ENCODE data around the gene CTAGE4.
"Not testable (repeated sequence)": the region's sequence is repeated elsewhere in the genome, so short reads cannot be mapped to it uniquely, and the experiment has no call there.

The CTAGE4 gene, protein sequence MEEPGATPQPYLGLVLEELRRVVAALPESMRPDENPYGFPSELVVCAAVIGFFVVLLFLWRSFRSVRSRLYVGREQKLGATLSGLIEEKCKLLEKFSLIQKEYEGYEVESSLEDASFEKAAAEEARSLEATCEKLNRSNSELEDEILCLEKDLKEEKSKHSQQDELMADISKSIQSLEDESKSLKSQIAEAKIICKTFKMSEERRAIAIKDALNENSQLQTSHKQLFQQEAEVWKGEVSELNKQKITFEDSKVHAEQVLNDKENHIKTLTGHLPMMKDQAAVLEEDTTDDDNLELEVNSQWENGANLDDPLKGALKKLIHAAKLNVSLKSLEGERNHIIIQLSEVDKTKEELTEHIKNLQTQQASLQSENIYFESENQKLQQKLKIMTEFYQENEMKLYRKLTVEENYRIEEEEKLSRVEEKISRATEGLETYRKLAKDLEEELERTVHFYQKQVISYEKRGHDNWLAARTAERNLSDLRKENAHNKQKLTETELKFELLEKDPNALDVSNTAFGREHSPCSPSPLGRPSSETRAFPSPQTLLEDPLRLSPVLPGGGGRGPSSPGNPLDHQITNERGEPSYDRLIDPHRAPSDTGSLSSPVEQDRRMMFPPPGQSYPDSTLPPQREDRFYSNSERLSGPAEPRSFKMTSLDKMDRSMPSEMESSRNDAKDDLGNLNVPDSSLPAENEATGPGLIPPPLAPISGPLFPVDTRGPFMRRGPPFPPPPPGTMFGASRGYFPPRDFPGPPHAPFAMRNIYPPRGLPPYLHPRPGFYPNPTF

GRCh38 chr7:144183166-144183565 is at the start of gene CTAGE4:
Gene CTAGE4 (plus strand): TSS chr7:144183466. CDS start chr7:144183504, 38 bp downstream.
- DNase-seq (ENCODE audit: low spot score); in situ Hi-C loops (cut with MboI; ENCODE audit: low pct_unique_long_range_greater_than_20kb, low sequenced_read_pairs, unreplicated experiment): not testable (repeated sequence)

GRCh38 chr7:144134116-144134515 is 49.1 kb upstream of the CTAGE4 start:
- TF ChIP-seq, protein P1, sequence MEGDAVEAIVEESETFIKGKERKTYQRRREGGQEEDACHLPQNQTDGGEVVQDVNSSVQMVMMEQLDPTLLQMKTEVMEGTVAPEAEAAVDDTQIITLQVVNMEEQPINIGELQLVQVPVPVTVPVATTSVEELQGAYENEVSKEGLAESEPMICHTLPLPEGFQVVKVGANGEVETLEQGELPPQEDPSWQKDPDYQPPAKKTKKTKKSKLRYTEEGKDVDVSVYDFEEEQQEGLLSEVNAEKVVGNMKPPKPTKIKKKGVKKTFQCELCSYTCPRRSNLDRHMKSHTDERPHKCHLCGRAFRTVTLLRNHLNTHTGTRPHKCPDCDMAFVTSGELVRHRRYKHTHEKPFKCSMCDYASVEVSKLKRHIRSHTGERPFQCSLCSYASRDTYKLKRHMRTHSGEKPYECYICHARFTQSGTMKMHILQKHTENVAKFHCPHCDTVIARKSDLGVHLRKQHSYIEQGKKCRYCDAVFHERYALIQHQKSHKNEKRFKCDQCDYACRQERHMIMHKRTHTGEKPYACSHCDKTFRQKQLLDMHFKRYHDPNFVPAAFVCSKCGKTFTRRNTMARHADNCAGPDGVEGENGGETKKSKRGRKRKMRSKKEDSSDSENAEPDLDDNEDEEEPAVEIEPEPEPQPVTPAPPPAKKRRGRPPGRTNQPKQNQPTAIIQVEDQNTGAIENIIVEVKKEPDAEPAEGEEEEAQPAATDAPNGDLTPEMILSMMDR (IDR thresholded peaks at IDR 0.05; ENCODE audit: extremely low read depth, insufficient read depth, missing control alignments) = no peak

GRCh38 chr7:144137501-144137900 is 45.8 kb upstream of the CTAGE4 start:
- DNase-seq (ENCODE audit: low spot score) = no peak
- in situ Hi-C loops (cut with MboI; ENCODE audit: low pct_unique_long_range_greater_than_20kb, low sequenced_read_pairs, unreplicated experiment) = no loop called here
- TF ChIP-seq, protein P1 (IDR thresholded peaks at IDR 0.05; ENCODE audit: extremely low read depth, insufficient read depth, missing control alignments) = no peak

More at GRCh38 chr7:144134116-144134515, 49.1 kb upstream of the CTAGE4 start:
- DNase-seq (ENCODE audit: low spot score) = no peak
- in situ Hi-C loops (cut with MboI; ENCODE audit: low pct_unique_long_range_greater_than_20kb, low sequenced_read_pairs, unreplicated experiment) = no loop called here

DNA sequence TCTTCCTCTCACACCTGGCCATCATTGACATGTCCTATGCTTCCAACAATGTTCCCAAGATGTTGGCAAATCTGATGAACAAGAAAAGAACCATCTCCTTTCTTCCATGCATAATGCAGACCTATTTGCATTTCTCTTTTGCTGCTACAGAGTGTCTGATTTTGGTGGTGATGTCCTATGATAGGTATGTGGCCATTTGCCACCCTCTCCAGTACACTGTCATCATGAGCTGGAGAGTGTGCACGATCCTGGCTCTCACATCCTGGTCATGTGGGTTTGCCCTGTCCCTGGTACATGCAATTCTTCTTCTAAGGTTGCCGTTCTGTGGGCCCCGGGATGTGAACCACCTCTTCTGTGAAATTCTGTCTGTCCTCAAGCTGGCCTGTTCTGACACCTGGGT is 41.1 kb upstream of the CTAGE4 start:
- TF ChIP-seq, protein P1 (IDR thresholded peaks at IDR 0.05; ENCODE audit: extremely low read depth, insufficient read depth, missing control alignments) = no peak
- in situ Hi-C loops (cut with MboI; ENCODE audit: low pct_unique_long_range_greater_than_20kb, low sequenced_read_pairs, unreplicated experiment) = no loop called here
- no peak for DNase-seq (ENCODE audit: low spot score)

DNA sequence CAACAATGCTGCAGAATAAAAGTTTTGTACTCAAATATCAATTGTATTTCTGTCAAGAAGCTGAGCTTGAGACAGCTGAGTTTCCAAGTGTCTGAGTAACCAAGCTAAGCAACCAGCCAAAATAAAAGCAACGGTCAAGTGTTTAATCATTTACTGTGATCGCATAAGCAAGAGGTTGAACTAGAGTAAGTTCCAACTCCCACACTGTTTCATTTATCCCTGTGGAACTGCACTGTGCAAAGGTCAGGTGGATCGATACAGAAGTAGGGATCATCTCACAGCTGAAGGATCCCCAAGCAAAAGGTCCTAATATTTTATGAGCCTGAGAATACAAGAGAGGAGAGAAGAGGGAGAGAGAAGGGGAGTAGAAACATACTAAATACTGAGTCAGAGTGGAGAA is 38.8 kb upstream of the CTAGE4 start:
- in situ Hi-C loops (cut with MboI; ENCODE audit: low pct_unique_long_range_greater_than_20kb, low sequenced_read_pairs, unreplicated experiment) = no loop called here
- TF ChIP-seq, protein P1 (IDR thresholded peaks at IDR 0.05; ENCODE audit: extremely low read depth, insufficient read depth, missing control alignments) = no peak
- no peak for DNase-seq (ENCODE audit: low spot score)

DNA sequence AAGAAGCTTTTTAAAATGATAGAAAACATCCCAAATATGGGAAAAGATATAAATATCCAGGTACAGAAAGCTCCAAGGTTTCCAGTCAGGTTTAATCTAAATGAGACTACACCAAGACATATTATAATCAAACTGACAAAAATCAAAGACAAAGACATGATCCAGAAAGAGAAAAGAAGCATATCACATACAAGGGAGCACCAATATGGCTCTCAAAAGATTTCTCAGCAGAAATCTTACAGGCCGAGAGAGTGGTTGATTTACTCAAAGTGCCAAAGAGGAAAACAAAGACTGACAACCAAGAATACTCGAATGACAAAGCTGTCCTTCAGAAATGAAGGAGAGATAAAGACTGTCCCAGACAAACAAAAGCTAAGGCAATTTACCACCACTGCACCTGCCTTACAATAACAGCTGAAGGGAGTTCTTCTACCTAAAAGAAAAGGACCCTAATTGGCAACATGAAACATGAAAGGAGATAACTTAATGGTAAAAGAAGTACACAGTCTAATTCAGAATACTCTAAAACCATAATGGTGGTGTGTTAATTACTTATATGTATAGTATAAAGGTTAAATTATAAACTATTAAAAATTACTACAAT is 34.9 kb upstream of the CTAGE4 start:
- DNase-seq (ENCODE audit: low spot score) = no peak
- TF ChIP-seq, protein P1 (IDR thresholded peaks at IDR 0.05; ENCODE audit: extremely low read depth, insufficient read depth, missing control alignments) = no peak
- in situ Hi-C loops (cut with MboI; ENCODE audit: low pct_unique_long_range_greater_than_20kb, low sequenced_read_pairs, unreplicated experiment) = no loop called here

Measured in GM13977 (cell line).